ENCODE measurements around the gene FAM20A.

GRCh38 chr17:68567581-68567980 lies 33.6 kb downstream of the FAM20A start:
- TF ChIP-seq CTCF (conservative IDR thresholded peaks at IDR 0.05 in 1 of 2, IDR thresholded peaks at IDR 0.05 in 1 of 2; ENCODE audit: extremely low read depth in 1 of 2, insufficient read depth in 1 of 2, low read depth in 1 of 2, low read length in 2 of 2) (no peak), EZH2 (IDR thresholded peaks at IDR 0.05; ENCODE audit: borderline replicate concordance, low read length) (no peak)

Data from mammary epithelial cell (primary cell).